ENCODE measurements around the gene TNFSF13B. TPM values are rescaled to one million over a fixed set of nuclear protein-coding genes. Genes with fewer than 3 reads are reported as not detected.
A peak's percentile ranks its signal among the peaks of the same experiment; 100 is the strongest.

TNFSF13B gene
- total RNA-seq, 2 donors from 2014 or later = 3.6 to 4.4 TPM

DNA sequence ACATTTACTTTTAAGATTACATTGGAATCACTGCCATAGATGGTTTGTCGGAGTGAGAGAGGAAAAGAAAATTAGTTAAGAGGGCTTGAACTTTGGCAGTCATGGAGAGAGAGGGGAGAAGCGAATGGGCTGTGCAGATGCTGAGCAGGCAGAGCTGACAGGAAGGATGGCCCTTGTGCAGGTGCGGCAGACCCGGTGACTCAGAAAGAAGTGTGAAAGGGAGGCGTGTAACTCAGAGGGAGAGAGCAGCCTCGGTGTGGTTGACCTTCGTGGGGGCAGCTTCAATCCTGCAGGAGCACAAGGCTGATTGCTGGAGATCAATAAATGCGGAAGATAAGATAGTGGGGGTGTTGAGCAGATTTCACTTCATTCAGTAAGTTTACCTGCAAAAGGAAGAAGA lies 76.9 kb downstream of the TNFSF13B start:
- Mint-ChIP-seq H3K36me3 (ENCODE audit: low read depth) (no peaks in the 10 kb centered on the region), H3K27ac (no peak overlapping the region), H3K9me3 (no peaks in the 10 kb centered on the region), H3K4me3 (no peak overlapping the region), H3K4me1 (peaks cover 12% of the 10 kb centered on the region), H3K27me3 (no peaks in the 10 kb centered on the region)
- ATAC-seq (replicated peaks) = peak; percentile 72

DNA sequence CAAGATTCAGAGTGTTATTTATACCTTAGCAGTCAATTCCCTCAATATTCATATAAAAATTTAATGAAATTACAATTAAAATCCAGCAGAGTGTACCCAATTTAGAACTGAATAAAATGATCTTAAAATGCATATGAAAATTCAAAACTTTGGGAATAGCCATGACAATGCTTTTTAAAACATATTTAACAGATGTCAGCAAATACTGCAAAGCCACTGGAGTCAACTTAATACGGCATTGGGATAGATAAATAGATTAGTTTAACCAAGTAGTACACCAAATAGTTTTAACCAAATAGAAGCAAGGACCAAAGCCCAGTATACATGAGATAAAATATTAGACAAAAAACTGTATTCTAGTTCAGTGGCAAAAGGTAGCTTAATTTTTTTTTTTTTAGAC lies 79.8 kb downstream of the TNFSF13B start:
- Mint-ChIP-seq H3K27me3 (no peaks in the 10 kb centered on the region), H3K4me3 (no peak overlapping the region), H3K9me3 (no peaks in the 10 kb centered on the region), H3K27ac (no peak overlapping the region), H3K36me3 (ENCODE audit: low read depth) (no peaks in the 10 kb centered on the region), H3K4me1 (peaks cover 6% of the 10 kb centered on the region)
- ATAC-seq (replicated peaks) = no peak

DNA sequence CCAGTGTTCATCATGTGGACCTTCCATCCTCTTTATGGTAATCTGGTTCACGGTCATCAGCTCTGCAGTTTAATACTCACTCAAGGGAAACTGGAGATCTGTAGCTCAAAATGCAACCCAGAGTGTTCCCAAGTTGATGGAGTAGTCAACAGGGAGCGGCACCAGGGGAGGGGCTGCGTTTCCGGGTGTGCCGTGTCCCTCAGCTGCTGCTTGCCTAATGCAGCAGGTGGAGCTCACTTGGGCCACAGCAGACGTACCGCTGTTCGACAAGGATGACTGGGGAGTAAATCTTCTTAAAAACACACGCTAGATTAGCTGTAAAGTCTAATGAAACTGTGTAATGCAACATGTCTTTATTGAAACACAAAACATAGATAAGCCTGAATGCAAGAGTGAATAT lies 81.1 kb downstream of the TNFSF13B start:
- peaks cover 6% of the 10 kb centered on the region for H3K4me1 Mint-ChIP-seq
- no peaks in the 10 kb centered on the region for H3K9me3 Mint-ChIP-seq
- no peak overlapping the region for H3K27ac Mint-ChIP-seq
- H3K36me3 Mint-ChIP-seq (ENCODE audit: low read depth) = no peaks in the 10 kb centered on the region
- no peak for ATAC-seq (replicated peaks)
- no peak overlapping the region for H3K4me3 Mint-ChIP-seq
- H3K27me3 Mint-ChIP-seq = no peaks in the 10 kb centered on the region

DNA sequence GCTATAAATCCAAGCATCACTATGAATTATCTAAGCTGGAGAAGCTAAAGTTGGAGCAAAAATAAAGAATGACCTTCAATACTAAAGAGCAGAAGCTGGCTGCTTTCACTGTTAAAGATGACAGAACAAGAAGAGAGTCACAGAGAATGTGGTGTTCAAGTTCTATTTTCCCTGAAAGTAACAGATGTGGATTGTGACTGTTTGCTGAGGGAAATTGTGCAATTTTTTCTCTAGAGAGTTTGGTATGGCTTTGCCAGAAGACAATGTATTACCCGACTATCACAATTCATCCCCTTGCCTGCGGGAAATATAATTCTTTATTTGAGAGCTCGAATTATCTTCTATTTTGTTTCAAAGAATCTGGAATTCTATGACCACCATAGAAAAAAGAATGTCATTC lies 83.1 kb downstream of the TNFSF13B start:
- Mint-ChIP-seq H3K36me3 (ENCODE audit: low read depth) (no peaks in the 10 kb centered on the region), H3K27ac (no peak overlapping the region), H3K9me3 (no peaks in the 10 kb centered on the region), H3K4me3 (no peak overlapping the region), H3K4me1 (no peaks in the 10 kb centered on the region), H3K27me3 (no peaks in the 10 kb centered on the region)
- ATAC-seq (replicated peaks) = no peak

DNA sequence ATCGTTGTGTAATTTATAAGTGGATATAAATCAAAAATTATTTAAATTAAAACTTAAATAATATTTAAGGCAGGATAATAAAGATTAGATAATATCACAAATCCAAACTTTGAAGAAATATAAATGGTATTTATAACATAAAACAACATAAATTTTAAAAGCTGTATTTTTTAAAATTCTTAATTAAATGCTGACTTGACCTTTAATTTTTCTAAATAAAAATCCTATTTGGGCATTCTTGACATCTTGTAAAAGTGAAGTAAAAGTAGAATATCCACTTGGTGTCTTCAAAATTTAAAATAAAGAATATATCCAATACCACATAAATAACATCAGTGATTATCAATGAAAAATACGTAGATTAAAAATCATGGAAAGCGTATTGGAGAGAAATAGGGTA lies 87.7 kb downstream of the TNFSF13B start:
- Mint-ChIP-seq H3K27me3 (peaks cover 10% of the 10 kb centered on the region), H3K4me3 (no peak overlapping the region), H3K9me3 (no peaks in the 10 kb centered on the region), H3K36me3 (ENCODE audit: low read depth) (no peaks in the 10 kb centered on the region), H3K4me1 (no peaks in the 10 kb centered on the region), H3K27ac (no peak overlapping the region)
- no peak for ATAC-seq (replicated peaks)

Other genes with a start within 250 kb of the TNFSF13B start
- gene LIG4, start 54.2 kb upstream of the TNFSF13B start, total RNA-seq = 1 to 10 TPM; 5.1 to 7.5 TPM
- gene ABHD13, start 51.3 kb upstream of the TNFSF13B start, total RNA-seq = 1 to 10 TPM; 3.7 to 4.3 TPM

Data from activated T-helper 17 cell treated with anti-CD3 and anti-CD28 coated beads, Interleukin-2, amount 50 U/mL, for 72 hours (primary cell).